ENCODE results near the gene MRPS25.

GRCh38 chr3:15113471-15113870, 48.4 kb upstream of the MRPS25 start:
- TF ChIP-seq CTCF (IDR thresholded peaks at IDR 0.05; ENCODE audit: extremely low read depth in 1 of 2, insufficient read depth in 1 of 2, low read depth in 1 of 2, low read length in 2 of 2), result no peak
- no peak for TF ChIP-seq POLR2A (IDR thresholded peaks at IDR 0.05; ENCODE audit: low read depth, low read length)
- no peak for TF ChIP-seq MAX (IDR thresholded peaks at IDR 0.05; ENCODE audit: insufficient read depth, insufficient read length)
- no peak for TF ChIP-seq POLR2AphosphoS5 (IDR thresholded peaks at IDR 0.05; ENCODE audit: insufficient read depth, low read depth, low read length)
- TF ChIP-seq EZH2 (IDR thresholded peaks at IDR 0.05; ENCODE audit: borderline replicate concordance, low read depth, low read length, severe bottlenecking), result no peak
- no peak for TF ChIP-seq FOS (IDR thresholded peaks at IDR 0.05; ENCODE audit: borderline replicate concordance, insufficient read depth, low read length)

Data from endothelial cell of umbilical vein (primary cell).